HG03432 (cell line): ENCODE data around the gene FAM171A2.
"Not testable (repeated sequence)": the region's sequence is repeated elsewhere in the genome, so short reads cannot be mapped to it uniquely, and the experiment has no call there.

Source experiments
- ATAC-seq: cut with Tn5 transposase; IDR thresholded peaks from one replicate; pipeline ENCODE4 v1.9.1; 2021; ENCODE audit warnings: mild to moderate bottlenecking, moderate library complexity; ENCODE audit not compliant: unreplicated experiment

Gene FAM171A2

GRCh38 chr17:44363613-44364159 is at the start of gene FAM171A2:
TSS of gene FAM171A2 (minus strand) at chr17:44363853. CDS start at chr17:44363714, 139 bp downstream.
- peak; percentile 53 for ATAC-seq

GRCh38 chr17:44409309-44410028 is 45.8 kb upstream of the FAM171A2 start:
- ATAC-seq: no peak

- no peak for ATAC-seq
Measured at GRCh38 chr17:44408786-44409185, 45.1 kb upstream of the FAM171A2 start.

- peak; percentile 60 for ATAC-seq
Measured at GRCh38 chr17:44402564-44403172, 39.0 kb upstream of the FAM171A2 start.

- no peak for ATAC-seq
Measured at GRCh38 chr17:44400226-44400847, 36.7 kb upstream of the FAM171A2 start.

GRCh38 chr17:44398692-44399691 is 35.3 kb upstream of the FAM171A2 start:
- no peak for ATAC-seq

GRCh38 chr17:44397479-44398440 is 34.1 kb upstream of the FAM171A2 start:
- ATAC-seq: no peak

GRCh38 chr17:44396946-44397345 is 33.3 kb upstream of the FAM171A2 start:
- ATAC-seq: no peak

GRCh38 chr17:44394833-44395232 is 31.2 kb upstream of the FAM171A2 start:
- no peak for ATAC-seq

- ATAC-seq: not testable (repeated sequence)
Measured at GRCh38 chr17:44394112-44394511, 30.5 kb upstream of the FAM171A2 start.

- ATAC-seq: no peak
Measured at GRCh38 chr17:44390250-44390870, 26.7 kb upstream of the FAM171A2 start.

GRCh38 chr17:44389723-44390202 is 26.1 kb upstream of the FAM171A2 start:
- ATAC-seq: no peak

GRCh38 chr17:44389281-44389680 is 25.6 kb upstream of the FAM171A2 start, which contains the start of gene ITGA2B:
TSS of gene ITGA2B (minus strand) at chr17:44389649. CDS start at chr17:44389473, 176 bp downstream.
- ATAC-seq: no peak

- ATAC-seq: no peak
Measured at GRCh38 chr17:44387804-44388203, 24.2 kb upstream of the FAM171A2 start.

GRCh38 chr17:44386182-44386525 is 22.5 kb upstream of the FAM171A2 start:
- no peak for ATAC-seq

GRCh38 chr17:44385287-44386181 is 21.9 kb upstream of the FAM171A2 start:
- no peak for ATAC-seq

GRCh38 chr17:44384823-44385286 is 21.2 kb upstream of the FAM171A2 start:
- no peak for ATAC-seq
